CD4-positive, alpha-beta T cell treated with Interleukin-15 for 4 hours (primary cell): ENCODE data around the gene BRI3.

Source experiments
- DNase-seq: peaks from one replicate; pipeline ENCODE4 v3.0.0-alpha.2; 2020; ENCODE audit warnings: low spot score

Gene BRI3

DNA sequence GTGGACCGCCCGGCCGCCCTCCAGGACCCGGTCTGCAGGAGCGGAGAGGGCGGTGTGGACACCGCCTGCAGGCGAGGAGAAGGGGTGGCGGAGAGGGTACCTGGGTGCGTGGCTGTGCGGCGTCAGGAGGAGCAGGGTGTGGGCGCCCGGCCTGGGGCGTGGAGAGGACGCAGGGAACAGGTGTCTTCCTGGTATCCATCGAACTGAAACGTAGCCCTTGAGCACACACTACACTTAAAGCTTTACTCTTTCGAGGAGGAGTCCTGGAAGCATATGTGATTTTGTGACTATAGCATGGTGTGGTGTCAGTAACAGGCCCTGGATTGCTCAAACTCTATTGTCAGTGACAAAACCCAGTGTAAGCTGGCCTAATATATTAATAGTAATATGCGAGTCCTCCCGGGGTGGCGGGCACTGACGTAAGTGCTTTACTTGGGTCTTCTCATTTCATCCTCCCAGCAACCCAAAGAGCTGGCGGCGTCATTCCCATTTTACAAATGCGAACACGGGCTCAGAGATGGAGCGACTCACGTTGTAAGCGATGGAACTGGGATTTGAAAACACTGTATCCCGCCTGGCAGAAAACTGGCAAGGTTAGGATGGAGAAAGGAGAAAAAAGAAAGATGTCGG lies 28.9 kb upstream of the BRI3 start:
- no peak for DNase-seq

DNA sequence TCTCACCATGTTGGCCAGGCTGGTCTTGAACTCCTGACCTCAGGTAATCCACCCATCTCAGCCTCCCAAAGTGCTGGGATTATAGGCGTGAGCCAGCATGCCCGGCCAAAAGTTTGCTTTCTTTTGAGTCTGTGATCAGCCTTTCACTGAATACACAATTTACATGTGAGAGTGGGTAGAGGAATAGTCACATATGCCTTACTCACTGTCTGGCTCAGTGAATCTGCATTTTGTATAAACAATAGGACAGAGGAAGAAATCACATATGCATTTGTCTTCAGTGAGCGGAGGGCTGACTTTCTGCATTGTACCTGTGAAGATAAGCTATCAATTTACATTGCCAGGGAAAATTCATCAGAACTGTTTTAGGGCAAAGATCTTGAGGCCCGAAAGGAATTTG lies 27.0 kb upstream of the BRI3 start:
- DNase-seq = no peak

DNA sequence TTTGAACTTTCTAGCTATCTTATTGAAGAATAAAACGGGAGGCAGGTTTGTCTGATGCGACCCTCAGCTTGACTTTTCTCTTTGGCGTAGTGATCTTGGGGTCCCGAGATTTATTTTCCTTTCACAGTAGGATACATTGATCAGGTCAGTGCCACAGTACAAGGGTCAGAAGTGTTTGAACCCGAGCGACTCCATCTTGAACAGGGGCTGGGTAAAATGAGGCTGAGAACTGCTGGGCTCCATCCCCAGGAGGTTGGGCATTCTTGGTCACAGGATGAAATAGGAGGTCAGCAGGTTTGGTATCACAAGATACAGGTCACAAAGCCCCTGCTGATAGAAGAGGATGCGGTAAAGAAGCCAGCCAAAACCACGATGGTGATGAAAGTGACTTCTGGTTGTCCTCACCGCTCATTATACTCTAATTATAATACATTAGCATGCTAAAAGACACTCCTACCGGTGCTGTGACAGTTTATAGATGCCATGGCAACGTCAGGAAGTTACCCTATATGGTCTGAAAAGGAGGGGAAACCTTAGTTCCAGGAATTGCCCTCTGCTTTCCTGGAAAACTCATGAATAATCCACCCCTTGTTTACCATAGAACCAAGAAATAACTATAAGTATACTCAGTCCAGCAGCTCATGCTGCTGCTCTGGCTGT lies 26.4 kb upstream of the BRI3 start:
- DNase-seq = peak; percentile 59

DNA sequence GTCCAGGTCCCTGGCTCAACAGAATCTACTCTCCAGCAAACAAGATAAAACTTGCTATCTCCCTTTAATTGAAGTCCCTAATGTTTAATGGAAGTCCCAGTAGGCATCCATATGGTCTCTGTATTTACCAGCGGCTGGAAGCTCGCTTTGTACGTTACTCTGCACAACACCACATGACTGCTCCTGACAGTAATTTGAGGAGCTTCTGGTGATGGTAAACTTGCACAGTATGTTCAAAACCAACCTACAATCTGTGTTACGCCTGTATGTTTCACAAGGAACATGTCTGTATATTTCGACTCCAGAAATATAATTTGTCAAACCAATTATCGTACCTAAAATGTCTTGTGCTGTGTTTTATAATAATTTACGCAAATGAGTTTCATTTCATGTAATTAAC lies 25.1 kb upstream of the BRI3 start:
- no peak for DNase-seq

DNA sequence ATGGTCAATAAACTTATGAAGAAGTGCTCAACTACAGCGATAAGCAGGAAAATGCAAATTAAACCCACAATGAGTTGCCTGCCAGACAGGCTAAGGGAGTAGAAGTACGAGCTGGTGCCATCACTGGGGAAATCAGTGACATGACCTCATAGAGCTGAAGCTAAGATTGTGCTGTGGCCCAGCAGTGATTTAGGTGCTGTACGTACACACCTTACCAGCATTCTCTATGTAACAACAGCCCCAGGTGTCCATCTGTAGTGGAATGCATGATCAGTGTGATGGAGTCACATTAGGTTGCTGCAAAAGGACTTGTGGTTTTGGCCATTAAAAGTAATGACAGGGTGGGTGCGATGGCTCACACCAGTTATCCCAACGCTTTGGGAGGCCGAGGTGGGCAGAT lies 23.8 kb upstream of the BRI3 start:
- no peak for DNase-seq

DNA sequence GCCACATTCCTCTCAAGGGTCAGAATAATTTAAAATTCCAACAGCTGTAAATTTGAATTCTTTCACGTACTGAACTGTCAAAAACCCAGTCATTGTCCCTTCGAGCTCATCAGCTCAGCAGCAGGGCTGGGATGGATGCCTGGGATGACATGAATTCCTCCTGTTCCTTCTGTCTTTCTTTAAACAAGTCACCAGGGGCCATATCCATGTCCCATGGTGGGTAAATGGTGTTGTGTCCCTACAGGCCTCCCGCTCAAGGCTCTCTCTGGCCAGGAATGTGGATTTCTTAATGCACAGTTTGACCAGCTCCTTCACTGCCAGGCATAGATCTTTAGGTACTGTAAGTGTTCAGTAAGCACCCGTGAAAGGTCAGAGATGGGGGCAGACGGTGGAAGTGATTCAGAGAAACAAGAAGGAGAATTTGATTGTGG lies 15.6 kb upstream of the BRI3 start:
- no peak for DNase-seq

DNA sequence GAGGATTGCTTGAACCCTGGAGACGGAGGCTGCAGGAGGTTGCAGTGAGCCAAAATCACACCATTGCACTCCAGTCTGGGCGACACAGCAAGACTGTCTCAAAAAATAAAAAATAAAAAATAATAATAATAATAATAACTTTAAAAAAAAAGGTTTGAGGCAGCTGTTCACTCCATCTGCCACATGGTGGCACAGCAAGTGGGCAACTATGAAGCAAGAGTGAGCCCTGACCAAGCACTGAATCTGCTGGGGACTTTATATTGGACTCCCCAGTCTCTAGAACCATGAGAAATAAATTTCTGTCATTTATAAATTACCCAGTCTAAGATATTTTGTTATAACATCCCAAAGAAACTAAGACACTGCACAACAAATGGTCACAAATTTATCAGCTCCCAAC lies 14.6 kb upstream of the BRI3 start:
- DNase-seq = no peak

DNA sequence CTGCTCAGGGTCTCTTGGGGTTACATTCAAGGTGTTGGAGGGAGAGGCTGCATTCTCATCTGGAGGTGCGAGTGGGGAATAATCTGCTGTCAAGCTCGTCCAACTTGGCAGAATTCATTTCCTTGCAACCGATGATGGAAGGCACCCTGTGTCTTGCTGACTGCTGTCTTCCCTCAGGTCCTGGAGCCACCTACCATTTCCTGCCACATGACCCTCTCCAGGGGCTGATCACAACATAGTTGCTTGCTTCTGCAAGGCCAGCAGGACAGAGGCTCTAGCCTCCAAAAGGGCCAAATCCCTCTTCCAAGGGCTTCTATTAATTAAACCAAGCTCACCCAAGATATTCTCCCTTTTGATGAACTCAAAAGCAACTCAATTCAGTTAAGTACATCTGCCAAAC lies 14.2 kb upstream of the BRI3 start:
- no peak for DNase-seq

DNA sequence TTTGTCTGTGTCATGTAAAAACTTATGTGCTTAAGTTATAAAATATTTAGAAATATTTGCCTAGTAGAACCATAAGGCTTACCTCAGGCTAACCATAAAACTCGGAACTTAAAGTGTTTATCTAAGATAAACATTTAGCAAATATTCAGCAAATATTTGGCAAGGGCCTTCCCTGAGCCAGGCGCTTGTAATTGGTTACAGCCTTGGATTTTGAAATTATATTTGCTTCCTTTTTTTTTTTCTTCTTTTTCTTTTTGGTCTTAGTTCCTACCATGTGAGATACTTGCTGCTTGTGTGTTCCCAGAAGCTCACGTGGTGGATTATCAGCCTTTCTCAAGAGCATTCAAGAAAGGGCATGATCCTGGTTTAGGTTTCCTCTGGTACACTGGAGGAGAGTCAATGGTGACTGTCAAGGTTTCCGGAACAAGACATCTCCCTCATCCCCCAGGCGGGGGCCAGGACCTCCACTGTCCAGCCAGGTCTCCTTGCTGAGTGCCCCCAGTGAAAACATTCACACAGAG lies 5.2 kb upstream of the BRI3 start:
- DNase-seq = no peak

DNA sequence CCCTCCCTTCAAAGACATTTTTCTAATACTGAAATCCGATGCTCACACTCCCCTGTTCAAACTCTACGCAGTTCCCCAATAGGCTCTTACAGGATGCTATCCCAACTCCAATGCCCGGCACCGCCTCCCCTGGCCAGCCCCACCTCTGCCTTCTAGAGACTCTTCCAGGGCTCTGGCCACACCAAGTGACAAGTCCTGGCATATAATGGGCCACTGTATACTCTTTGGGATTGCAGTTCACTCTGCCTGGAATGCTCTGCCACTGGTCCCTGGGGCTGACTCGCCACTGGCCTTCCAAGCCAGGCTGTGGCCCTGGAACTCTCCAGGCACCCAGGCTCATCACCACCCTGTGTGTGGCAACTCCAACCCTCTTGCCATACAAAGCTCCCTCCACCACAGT lies 3.1 kb upstream of the BRI3 start:
- DNase-seq = no peak

DNA sequence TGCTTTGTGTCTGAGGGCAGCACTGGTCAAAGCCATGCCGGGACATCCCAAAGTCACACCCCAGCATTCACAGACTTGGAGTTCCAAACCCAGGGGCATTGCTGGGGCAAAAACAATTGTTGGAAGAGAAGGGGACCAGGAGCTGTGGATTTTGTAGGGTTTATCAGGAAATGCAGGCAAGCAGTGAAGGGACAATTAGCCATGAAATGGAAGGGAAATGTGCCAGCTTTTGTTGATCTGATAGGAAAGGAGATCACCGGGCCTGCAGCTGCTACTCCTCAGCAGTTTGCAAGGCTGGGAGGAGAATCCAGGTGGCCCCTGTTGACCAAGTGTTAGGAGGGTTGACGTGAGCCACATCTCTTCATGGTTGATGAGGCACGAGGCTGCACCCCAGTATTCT lies 2.5 kb upstream of the BRI3 start:
- no peak for DNase-seq

DNA sequence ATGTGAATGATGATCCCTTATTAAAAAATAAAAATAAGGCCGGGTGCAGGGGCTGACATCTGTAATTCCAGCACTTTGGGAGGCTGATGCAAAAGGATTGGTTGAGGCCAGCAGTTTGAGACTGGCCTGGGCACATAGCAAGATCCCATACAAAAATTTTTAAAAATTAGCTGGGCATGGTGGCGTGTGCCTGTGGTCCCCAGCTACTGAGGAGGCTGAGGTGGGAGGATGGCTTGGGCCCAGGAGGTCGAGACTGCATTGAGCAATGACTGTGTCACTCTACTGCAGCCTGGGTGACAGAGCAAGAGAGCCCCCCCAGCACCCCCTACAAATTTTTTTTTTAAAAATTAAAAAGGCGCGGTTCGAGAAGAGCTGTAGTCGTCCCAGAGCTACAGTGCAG lies 1.2 kb upstream of the BRI3 start:
- DNase-seq = no peak

DNA sequence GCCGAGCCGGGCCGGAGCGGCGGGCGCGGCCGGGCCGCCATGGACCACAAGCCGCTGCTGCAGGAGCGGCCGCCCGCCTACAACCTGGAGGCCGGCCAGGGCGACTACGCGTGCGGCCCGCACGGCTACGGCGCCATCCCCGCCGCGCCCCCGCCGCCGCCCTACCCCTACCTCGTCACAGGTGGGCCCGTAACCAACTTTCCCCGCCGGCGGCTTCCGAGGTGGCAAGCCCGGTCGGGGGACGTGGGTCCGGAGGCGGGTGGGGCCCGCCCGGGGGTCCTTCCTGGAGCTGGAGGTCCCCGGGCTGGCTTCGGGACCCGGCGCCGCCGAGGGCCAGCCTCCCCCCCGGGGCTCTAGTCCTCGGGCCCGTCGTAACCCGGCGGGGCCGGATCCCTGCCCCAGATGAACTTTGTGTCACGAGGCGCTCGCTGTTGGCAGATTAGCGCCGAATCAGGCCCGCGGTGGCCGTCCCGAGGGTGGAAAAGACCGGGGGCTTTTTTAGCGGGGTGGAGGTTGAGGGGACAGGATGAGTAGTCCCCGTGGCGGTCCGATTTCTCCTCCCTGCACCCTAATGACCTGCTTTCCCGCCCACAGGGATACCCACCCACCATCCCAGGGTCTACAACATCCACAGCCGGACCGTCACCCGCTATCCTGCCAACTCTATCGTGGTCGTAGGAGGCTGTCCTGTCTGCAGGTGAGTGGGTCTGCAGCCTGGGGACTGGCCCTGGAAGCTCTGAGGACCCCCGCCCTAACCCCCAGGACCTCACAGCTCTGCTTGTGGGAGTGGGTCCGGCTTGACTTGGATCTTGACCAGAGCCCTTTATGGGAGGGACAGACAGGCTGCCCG lies 496 bp downstream of the BRI3 start:
- DNase-seq = peak; percentile 18

DNA sequence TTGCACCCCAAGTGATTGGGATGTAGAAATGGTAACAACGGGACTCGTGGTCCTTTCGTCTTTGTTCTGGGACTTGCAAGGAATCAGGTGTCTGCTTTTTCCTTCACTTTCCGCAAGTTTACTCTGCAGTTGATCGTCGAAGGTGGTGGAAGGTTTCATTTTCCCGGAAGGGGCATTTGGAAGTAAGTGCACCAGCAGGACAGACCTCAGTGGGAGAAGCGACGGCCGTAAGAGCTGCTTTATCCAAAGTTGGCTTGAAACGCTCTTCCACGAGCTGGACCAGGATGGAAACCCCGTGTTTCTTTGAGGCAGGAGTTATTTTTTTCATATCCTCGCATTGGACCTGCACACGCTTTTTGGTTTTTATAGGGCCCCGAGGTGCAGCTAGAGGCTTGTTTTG lies 1.2 kb downstream of the BRI3 start:
- no peak for DNase-seq

DNA sequence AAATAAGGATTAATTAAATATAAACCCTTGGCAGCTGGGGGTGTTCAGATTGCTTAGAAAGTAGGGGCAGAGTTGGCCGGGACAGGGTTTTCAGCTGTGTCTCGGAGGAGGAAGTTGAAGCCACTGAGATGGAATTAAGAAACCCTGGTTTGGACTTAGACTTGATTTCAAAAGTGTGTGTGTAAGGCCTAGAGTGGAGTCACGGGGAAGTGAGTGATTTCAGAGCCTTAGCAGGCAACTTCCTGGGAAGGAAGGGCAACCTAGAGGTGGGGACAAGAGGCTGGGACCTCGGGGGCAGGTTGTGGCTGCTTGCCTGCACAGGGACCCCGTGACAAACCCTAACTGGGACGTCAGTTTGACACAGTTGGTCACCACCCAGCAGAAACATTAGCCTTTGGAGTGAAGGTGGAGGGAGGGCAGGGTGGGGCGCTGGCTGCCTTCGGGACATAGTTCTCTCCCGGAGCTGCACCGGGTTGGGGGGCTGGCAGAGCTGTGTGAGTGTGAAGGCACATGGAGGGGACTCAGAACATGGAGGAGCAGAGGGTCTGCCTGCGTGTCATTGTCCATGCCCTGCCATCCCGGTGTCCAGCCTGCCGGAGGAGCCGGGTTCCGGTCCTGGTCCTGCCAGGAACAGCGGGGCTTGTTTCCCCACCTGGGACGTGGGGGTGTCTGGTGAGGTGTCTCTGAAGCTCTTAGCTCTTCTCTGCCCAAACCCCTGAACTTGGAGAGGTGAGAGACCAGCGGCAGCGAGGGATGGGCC lies 1.8 kb downstream of the BRI3 start:
- no peak for DNase-seq

DNA sequence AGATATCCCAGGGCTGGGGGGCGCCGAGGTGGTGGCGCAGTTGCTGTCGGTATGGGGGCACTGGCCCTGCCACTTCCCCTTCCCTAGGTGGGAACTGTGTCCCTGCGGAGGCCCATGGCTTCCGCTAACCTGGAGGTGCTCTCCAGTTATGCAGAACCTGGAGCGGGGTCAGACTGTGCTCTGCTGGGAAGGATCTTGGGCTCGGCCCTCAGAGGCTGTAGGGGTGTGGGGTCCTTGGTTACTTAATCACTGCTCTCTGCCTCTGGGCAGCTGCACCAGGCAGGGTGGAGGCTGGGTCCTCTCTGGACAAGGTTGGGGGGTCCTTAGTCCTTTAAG lies 2.4 kb downstream of the BRI3 start:
- no peak for DNase-seq

DNA sequence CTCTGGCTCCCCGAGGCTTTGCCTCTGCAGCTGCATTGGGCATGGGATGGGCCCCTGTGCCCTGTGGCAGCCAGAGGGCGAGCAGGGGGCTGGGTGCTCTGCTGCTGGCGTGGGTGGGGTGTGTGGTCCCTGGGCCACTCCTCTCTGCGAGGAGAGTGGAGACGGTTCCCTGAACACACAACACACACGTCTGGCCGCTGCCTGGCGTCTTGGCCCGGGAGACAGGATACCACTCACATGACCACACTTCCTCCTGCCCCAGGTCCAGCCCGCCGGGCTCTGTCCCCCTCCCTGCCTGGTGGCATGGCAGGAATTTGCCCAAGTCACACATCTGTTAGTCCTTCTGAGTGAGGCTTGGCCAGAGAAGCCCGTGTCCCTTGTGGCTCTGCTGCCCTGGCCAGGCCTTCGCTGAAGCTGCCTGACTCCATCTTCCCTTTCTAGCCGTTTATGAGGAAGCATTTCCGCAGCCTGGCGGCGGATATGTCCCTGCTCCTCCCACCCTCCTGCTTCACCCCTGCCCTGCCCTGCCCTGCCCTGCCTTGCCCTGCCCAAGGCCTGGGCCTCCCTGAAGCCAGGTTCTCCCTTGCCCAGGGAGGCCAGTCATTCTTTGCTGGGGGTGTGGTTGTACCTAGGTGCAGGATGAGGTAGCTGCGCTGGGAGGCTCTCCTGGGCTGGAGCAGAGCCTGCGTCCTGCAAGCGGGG lies 3.0 kb downstream of the BRI3 start:
- no peak for DNase-seq

DNA sequence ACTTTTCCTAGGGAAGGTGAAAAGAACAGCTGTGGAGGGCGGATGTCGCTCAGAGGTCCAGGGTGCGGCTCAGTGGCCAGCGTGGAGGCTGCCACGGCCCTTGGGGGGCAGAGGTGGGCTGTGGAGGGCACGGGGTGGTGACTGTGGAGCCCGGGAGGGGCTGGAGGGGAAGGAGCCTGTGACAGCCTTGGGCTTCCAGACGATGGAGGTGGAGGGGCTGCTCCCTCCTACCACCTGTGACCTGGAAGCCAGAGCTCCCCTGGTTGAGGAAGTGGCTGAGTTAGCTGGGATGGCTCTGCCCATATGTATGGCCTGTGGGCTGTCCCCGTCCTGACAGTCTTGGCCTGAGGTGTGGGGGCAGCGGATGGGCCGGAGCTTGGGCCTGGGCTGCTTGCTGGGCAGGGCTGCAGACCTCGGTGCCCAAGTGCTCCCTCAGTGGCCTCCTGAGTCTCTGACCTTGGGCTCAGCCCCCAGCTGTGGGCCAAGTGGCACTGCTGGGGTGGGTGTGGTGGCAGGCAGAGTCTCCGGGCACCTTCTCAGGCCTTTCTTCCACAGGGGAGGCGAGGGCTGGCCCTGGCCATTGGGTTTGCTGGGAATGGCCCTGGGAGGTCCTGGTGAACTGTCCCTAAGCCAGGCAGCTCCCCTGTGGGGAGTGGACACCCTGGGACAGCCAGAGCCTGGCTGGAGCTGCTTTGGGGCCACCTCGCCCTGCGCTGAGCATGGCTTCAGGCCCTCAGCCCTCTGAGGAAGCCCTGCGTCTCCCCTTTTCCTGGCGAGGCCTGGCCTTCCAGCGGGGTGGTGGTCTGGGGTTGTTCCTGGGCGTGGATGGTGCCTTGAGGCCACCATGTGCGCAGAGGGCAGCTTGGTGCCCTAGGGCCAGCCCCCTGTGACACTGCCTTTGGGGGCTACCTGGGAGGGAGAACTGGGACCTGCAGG lies 3.9 kb downstream of the BRI3 start:
- no peak for DNase-seq

DNA sequence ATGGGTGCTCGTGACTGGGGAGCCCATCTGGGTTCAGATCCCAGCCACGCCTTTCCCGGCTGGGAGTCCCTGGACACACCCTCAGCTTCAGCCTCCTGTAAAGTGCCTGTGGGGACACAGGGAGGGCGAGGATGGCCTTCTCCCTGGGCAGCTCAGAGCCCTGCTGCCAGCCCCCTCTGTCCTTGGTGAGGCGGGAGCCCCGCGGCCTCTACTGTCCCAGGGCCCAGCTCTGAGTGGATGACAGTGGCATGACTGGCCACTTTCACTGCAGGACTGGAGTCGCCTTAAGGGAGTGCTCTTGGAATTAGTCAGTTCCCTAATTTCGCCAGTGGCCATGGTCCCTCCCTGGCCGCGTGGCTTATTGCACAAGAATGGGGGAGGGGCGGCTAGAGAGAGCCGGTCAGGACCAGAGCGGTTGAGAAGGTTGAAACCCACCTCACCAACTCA lies 4.6 kb downstream of the BRI3 start:
- DNase-seq = no peak

DNA sequence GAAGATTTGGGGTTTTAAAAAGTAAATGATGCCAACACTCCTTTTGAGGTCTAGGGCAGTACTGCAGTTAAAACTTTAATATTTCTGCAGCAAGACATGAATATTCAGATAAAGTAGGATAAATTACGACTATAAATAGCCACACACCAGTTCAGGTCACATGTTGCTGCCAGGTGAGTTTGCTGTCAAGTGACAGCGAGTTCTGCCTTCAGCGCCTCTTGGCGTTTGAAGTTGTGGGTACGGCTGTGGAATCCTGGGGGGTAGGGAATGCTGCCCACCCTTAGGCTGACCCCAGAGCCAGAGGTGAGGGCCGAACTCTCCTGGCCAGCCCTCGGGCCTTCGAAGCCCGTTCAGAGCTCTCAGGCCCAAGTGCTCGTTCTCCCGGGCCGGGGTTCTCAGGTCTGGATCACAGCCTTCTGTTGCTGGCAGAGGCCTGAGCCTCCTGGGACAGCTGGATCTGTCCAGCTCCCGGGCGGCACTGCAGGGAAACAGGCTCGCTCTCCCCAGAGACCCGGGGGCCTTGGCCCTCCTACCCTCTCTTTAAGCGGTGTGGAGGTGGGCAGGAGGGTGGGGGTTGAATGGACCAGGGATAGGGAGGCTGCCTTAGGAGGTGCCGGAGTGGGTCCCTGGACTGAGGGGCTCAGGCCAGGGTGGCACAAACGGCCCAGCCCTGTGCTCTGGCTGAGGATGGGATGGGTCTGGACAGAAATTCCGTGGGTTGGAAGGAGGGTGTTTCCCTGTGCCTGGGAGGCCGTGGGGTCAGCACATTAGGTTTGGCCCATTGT lies 5.4 kb downstream of the BRI3 start:
- no peak for DNase-seq
